ENCODE results near the gene CYTH1. TPM values are rescaled to one million over a fixed set of nuclear protein-coding genes. Genes with fewer than 3 reads are reported as not detected.

The CYTH1 gene
- total RNA-seq, 1 experiment from 2014 or later: 29.6 TPM

DNA sequence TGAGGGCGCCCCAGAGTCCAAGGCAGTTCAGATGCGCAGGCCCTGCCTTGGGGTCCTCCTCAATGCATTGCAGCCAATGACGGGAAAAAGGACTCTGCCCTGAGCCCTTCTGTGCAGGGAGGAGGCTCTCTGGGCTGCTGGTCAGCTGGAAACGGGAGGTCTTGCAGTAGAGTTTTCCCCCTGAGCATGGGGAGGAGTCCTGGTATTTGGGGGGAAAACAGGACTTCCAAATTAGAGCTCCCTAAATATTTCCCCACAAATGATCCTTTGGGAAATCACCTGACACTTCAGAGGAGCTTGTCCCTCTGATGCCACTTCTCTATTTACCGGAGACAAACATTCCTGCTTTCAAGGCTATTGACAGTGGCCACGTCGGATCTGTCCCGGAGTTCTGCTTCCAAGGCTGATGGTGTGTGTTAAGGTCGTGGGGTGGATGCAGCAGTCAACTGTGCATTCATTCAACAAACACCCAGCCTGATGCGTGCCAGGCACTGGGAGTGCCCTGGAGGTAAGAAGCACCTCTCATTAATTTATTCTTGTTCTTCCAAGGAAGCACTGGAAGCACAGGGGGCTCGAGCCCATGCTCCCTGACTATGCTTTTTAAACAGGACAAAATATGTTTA is 131.9 kb downstream of the CYTH1 start:
- H3K4me3 Mint-ChIP-seq (ENCODE audit: unreplicated experiment): no peak overlapping the region
- CTCF ChIA-PET: interaction anchor here (1.0 kb wide), 1 partner anchor 58 kb away, joined by 4 read pairs; no protein-coding TSS in a partner anchor
- no TSS peak for BruUV-seq (replicated peaks)

DNA sequence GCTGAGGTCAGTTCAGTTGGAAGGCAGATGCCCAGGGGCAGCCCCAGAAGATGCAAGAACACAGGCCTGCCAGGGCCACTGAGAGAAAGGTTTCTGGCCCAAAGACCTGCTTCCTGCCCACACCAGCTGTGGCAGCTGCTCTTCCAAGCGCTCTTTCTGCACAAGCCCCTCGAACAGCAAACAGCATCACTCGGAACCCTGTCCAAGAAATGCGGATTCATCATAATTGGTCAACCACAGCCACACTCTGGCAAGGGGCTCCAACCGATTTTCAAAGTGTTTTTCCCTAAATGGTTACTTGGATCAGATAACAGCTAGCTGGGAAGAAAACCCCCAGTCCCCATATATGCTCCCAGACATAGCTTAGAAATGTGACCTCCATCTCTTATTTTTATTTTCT is 133.8 kb downstream of the CYTH1 start:
- Histone ChIP-seq H3K36me3 (ENCODE audit: control insufficient read depth, insufficient read depth, low read length) (no peaks in the 10 kb centered on the region), H3K9me3 (peaks cover 8% of the 10 kb centered on the region), H3K4me1 (peaks cover 5% of the 10 kb centered on the region; the same call in 1 of the 2 replicates), H3K4me3 (ENCODE audit: low read depth, low read length) (no peak overlapping the region), H3K27me3 (replicated peaks; ENCODE audit: control insufficient read depth, insufficient read depth, low read length) (no peaks in the 10 kb centered on the region)
- Mint-ChIP-seq H3K36me3 (ENCODE audit: insufficient read depth, unreplicated experiment) (no peaks in the 10 kb centered on the region), H3K4me3 (ENCODE audit: unreplicated experiment) (no peak overlapping the region), H3K27me3 (ENCODE audit: insufficient read depth, unreplicated experiment) (no peaks in the 10 kb centered on the region), H3K9me3 (ENCODE audit: unreplicated experiment) (no peaks in the 10 kb centered on the region), H3K4me1 (ENCODE audit: low read depth, unreplicated experiment) (no peaks in the 10 kb centered on the region), H3K27ac (ENCODE audit: unreplicated experiment) (no peak overlapping the region)
- intact Hi-C loops (cut with micrococcal nuclease; ENCODE audit: unreplicated experiment): no loop called here
- no peak for DNase-seq
- CTCF ChIA-PET: no interaction called here
- no TSS peak for BruUV-seq (replicated peaks)
- POLR2A ChIA-PET: no interaction called here
- TF ChIP-seq, protein P1, sequence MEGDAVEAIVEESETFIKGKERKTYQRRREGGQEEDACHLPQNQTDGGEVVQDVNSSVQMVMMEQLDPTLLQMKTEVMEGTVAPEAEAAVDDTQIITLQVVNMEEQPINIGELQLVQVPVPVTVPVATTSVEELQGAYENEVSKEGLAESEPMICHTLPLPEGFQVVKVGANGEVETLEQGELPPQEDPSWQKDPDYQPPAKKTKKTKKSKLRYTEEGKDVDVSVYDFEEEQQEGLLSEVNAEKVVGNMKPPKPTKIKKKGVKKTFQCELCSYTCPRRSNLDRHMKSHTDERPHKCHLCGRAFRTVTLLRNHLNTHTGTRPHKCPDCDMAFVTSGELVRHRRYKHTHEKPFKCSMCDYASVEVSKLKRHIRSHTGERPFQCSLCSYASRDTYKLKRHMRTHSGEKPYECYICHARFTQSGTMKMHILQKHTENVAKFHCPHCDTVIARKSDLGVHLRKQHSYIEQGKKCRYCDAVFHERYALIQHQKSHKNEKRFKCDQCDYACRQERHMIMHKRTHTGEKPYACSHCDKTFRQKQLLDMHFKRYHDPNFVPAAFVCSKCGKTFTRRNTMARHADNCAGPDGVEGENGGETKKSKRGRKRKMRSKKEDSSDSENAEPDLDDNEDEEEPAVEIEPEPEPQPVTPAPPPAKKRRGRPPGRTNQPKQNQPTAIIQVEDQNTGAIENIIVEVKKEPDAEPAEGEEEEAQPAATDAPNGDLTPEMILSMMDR (IDR thresholded peaks at IDR 0.05; ENCODE audit: insufficient read depth in 1 of 2, low read depth in 1 of 2, low read length in 1 of 2, severe bottlenecking in 1 of 2, unreplicated experiment in 1 of 2): no peak

More for the DNA sequence above, 131.9 kb downstream of the CYTH1 start:
- H3K27me3 Mint-ChIP-seq (ENCODE audit: insufficient read depth, unreplicated experiment): no peaks in the 10 kb centered on the region
- Histone ChIP-seq H3K9me3 (peaks cover 8% of the 10 kb centered on the region), H3K36me3 (ENCODE audit: control insufficient read depth, insufficient read depth, low read length) (no peaks in the 10 kb centered on the region), H3K4me3 (ENCODE audit: low read depth, low read length) (no peak overlapping the region), H3K27me3 (replicated peaks; ENCODE audit: control insufficient read depth, insufficient read depth, low read length) (no peaks in the 10 kb centered on the region), H3K4me1 (peaks cover 5% of the 10 kb centered on the region; the same call in 1 of the 2 replicates)
- H3K36me3 Mint-ChIP-seq (ENCODE audit: insufficient read depth, unreplicated experiment): no peaks in the 10 kb centered on the region
- peak in 1 of 2 experiments; percentile 35 for DNase-seq
- H3K9me3 Mint-ChIP-seq (ENCODE audit: unreplicated experiment): no peaks in the 10 kb centered on the region
- no peak overlapping the region for H3K27ac Mint-ChIP-seq (ENCODE audit: unreplicated experiment)
- POLR2A ChIA-PET: no interaction called here
- TF ChIP-seq, protein P1 (IDR thresholded peaks at IDR 0.05; ENCODE audit: insufficient read depth in 1 of 2, low read depth in 1 of 2, low read length in 1 of 2, severe bottlenecking in 1 of 2, unreplicated experiment in 1 of 2): no peak
- H3K4me1 Mint-ChIP-seq (ENCODE audit: low read depth, unreplicated experiment): no peaks in the 10 kb centered on the region
- intact Hi-C loops (cut with micrococcal nuclease; ENCODE audit: unreplicated experiment): no loop called here

DNA sequence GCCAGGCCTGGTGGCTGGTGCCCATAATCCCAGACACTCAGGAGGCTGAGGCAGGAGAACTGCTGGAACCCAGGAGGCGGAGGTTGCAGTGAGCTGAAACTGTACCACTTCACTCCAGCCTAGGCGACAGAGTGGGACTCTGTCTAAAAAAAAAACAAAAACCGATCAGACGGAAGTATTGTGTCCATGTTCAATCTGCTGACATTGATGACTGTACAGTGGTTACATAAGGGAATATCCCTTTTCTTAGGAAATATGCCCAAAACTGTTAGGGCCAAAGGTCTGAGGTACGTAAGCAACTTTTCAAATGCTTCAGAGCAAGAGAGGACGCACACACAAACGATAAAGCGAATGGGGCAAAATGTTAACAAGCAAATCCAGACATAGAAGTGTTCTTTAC is 135.0 kb downstream of the CYTH1 start:
- Mint-ChIP-seq H3K27ac (ENCODE audit: unreplicated experiment) (no peak overlapping the region), H3K9me3 (ENCODE audit: unreplicated experiment) (no peaks in the 10 kb centered on the region), H3K27me3 (ENCODE audit: insufficient read depth, unreplicated experiment) (no peaks in the 10 kb centered on the region), H3K4me1 (ENCODE audit: low read depth, unreplicated experiment) (no peaks in the 10 kb centered on the region), H3K4me3 (ENCODE audit: unreplicated experiment) (no peak overlapping the region), H3K36me3 (ENCODE audit: insufficient read depth, unreplicated experiment) (no peaks in the 10 kb centered on the region)
- TF ChIP-seq, protein P1 (IDR thresholded peaks at IDR 0.05; ENCODE audit: insufficient read depth in 1 of 2, low read depth in 1 of 2, low read length in 1 of 2, severe bottlenecking in 1 of 2, unreplicated experiment in 1 of 2): no peak
- ChIA-PET POLR2A (no interaction called here), CTCF (no interaction called here)
- no peak for DNase-seq
- no peak overlapping the region for H3K4me3 ChIP-seq (ENCODE audit: low read depth, low read length)
- no TSS peak for BruUV-seq (replicated peaks)
- H3K9me3 ChIP-seq: peaks cover 8% of the 10 kb centered on the region
- no peaks in the 10 kb centered on the region for H3K27me3 ChIP-seq (replicated peaks; ENCODE audit: control insufficient read depth, insufficient read depth, low read length)
- H3K36me3 ChIP-seq (ENCODE audit: control insufficient read depth, insufficient read depth, low read length): no peaks in the 10 kb centered on the region
- H3K4me1 ChIP-seq: peaks cover 5% of the 10 kb centered on the region; the same call in 1 of the 2 replicates
- intact Hi-C loops (cut with micrococcal nuclease; ENCODE audit: unreplicated experiment): no loop called here
